Hepatocyte (in vitro differentiated cells): ENCODE results near the gene SPRYD3. TPM values are rescaled to one million over a fixed set of nuclear protein-coding genes. Genes with fewer than 3 reads are reported as not detected.

Experiments used
- DNase-seq: peaks from one replicate; pipeline ENCODE4 v3.0.0-alpha.2; 2016; ENCODE audit warnings: low spot score
- H2AFZ ChIP-seq: fragments of 200-600 bp; sonication (generic); 2 replicates; pipeline ENCODE4 v1.6.0; 2016; ENCODE audit warnings: antibody characterized with exemption, mild to moderate bottlenecking
- H3K27ac ChIP-seq: fragments of 200-600 bp; sonication (generic); 2 replicates; pipeline ENCODE4 v1.5.1; 2016; ENCODE audit warnings: mild to moderate bottlenecking
- H3K27me3 ChIP-seq: fragments of 200-600 bp; sonication (generic); 2 replicates; pipeline ENCODE4 v1.6.1; 2016
- H3K36me3 ChIP-seq: fragments of 200-600 bp; sonication (generic); replicated peaks from 2 replicates; pipeline ENCODE4 v1.5.1; 2016; ENCODE audit warnings: low read depth; ENCODE audit not compliant: insufficient read depth
- H3K4me1 ChIP-seq: fragments of 200-600 bp; sonication (generic); 2 replicates; pipeline ENCODE4 v1.5.1; 2016; ENCODE audit warnings: mild to moderate bottlenecking, moderate library complexity; ENCODE audit not compliant: insufficient read depth
- H3K4me2 ChIP-seq: fragments of 200-600 bp; sonication (generic); 2 replicates; pipeline ENCODE4 v1.6.0; 2016
- H3K4me3 ChIP-seq: fragments of 200-600 bp; sonication (generic); 2 replicates; pipeline ENCODE4 v1.5.1; 2016; ENCODE audit warnings: mild to moderate bottlenecking
- H3K79me2 ChIP-seq: fragments of 200-600 bp; sonication (generic); 2 replicates; pipeline ENCODE4 v1.6.0; 2017; ENCODE audit warnings: mild to moderate bottlenecking
- H3K9me2 ChIP-seq: fragments of 200-600 bp; sonication (generic); replicated peaks from 2 replicates; pipeline ENCODE4 v1.6.0; 2017; ENCODE audit warnings: mild to moderate bottlenecking; ENCODE audit not compliant: insufficient read depth
- H3K9me3 ChIP-seq: fragments of 200-600 bp; sonication (generic); 2 replicates; pipeline ENCODE4 v1.5.1; 2016; ENCODE audit warnings: low read depth, mild to moderate bottlenecking
- H4K20me1 ChIP-seq: fragments of 200-600 bp; sonication (generic); 2 replicates; pipeline ENCODE4 v1.6.0; 2016; ENCODE audit warnings: mild to moderate bottlenecking; ENCODE audit not compliant: insufficient read depth, poor library complexity, severe bottlenecking
- EZH2 ChIP-seq: fragments of 200-600 bp; sonication (generic); IDR thresholded peaks from 2 replicates; pipeline ENCODE4 v1.6.1; 2016; ENCODE audit warnings: antibody characterized with exemption, mild to moderate bottlenecking, borderline replicate concordance
- EZH2phosphoT487 ChIP-seq: fragments of 200-600 bp; sonication (generic); IDR thresholded peaks from one replicate; pipeline ENCODE4 v1.6.1; 2018; ENCODE audit warnings: antibody characterized with exemption, mild to moderate bottlenecking, low read depth, moderate library complexity; ENCODE audit not compliant: unreplicated experiment, severe bottlenecking
- WGBS: methylation state at CpG from one replicate; pipeline ENCODE4 v1.1.6; 2016; ENCODE audit warnings: low lambda C conversion rate; ENCODE audit errors: missing lambda C conversion rate; 5-methylcytosine and 5-hydroxymethylcytosine counted together
- polyA plus RNA-seq: library from polyadenylated mRNA; unstranded; fragments of >200 nt; fragmentation: Nextera tagmentation; extraction: Ambion mirVana; gene quantifications from 2 replicates; pipeline ENCODE4 v1.2.1, GENCODE V29; 2016
- total RNA-seq: library from RNA; depleted of rRNA; stranded (reverse); fragments of >200 nt; gene quantifications from 2 replicates; pipeline ENCODE4 v1.2.3, GENCODE V29; 2014
- TF ChIP-seq, protein P1 (sequence below): fragments of 200-600 bp; sonication (generic); IDR thresholded peaks from 2 replicates; pipeline ENCODE4 v1.5.1; 2016; ENCODE audit warnings: antibody characterized with exemption, mild to moderate bottlenecking; ENCODE audit not compliant: poor library complexity

Gene SPRYD3
- total and polyA plus RNA-seq, 2 experiments from 2014 or later, result 20.9 to 24.6 TPM

DNA sequence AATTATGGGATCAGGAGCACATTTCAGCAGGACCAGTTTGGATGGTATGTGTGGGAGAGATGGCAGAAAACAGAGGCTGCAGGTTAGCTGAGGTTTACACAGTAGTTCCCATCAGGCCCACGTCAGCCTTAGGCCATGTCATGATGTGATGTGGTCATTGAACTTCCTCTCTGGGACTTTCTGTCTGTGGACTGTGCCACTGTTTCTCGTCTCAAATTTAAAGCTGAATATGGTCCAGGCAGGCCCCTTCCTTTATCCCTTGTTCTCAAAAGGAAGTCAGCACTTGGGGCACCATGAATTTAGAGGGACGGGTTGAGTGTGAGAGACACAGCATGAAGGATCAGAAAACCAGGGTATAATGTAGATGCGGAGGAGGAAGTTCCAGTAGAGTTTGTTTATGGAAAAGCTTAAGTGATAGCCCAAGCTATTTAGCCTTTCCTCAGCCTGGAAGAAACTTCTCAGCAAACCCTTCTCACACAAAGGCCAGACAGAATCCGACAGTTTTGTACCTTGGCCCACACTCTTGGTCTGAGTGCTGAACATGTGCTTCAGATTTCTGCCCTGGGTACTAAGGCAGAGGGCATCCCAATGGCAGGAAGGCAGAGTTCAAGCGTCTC, 14.7 kb upstream of the SPRYD3 start:
- H3K79me2 ChIP-seq, result no peaks in the 10 kb centered on the region
- H2AFZ ChIP-seq, result no peak overlapping the region
- peak overlapping the region; percentile 75 for H3K27ac ChIP-seq
- no peak overlapping the region for H3K4me3 ChIP-seq
- no peak overlapping the region for H3K4me2 ChIP-seq
- TF ChIP-seq EZH2phosphoT487, result no peak
- TF ChIP-seq, protein P1, sequence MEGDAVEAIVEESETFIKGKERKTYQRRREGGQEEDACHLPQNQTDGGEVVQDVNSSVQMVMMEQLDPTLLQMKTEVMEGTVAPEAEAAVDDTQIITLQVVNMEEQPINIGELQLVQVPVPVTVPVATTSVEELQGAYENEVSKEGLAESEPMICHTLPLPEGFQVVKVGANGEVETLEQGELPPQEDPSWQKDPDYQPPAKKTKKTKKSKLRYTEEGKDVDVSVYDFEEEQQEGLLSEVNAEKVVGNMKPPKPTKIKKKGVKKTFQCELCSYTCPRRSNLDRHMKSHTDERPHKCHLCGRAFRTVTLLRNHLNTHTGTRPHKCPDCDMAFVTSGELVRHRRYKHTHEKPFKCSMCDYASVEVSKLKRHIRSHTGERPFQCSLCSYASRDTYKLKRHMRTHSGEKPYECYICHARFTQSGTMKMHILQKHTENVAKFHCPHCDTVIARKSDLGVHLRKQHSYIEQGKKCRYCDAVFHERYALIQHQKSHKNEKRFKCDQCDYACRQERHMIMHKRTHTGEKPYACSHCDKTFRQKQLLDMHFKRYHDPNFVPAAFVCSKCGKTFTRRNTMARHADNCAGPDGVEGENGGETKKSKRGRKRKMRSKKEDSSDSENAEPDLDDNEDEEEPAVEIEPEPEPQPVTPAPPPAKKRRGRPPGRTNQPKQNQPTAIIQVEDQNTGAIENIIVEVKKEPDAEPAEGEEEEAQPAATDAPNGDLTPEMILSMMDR, result no peak
- no peak for TF ChIP-seq EZH2
- no peaks in the 10 kb centered on the region for H3K9me3 ChIP-seq
- no peaks in the 10 kb centered on the region for H4K20me1 ChIP-seq
- no peak for DNase-seq
- no peaks in the 10 kb centered on the region for H3K27me3 ChIP-seq
- peaks cover 25% of the 10 kb centered on the region for H3K4me1 ChIP-seq
- H3K36me3 ChIP-seq, result no peaks in the 10 kb centered on the region
- H3K9me2 ChIP-seq, result no peaks in the 10 kb centered on the region
- 59% methylated on average over 6 of the region's 6 CpGs for WGBS

DNA sequence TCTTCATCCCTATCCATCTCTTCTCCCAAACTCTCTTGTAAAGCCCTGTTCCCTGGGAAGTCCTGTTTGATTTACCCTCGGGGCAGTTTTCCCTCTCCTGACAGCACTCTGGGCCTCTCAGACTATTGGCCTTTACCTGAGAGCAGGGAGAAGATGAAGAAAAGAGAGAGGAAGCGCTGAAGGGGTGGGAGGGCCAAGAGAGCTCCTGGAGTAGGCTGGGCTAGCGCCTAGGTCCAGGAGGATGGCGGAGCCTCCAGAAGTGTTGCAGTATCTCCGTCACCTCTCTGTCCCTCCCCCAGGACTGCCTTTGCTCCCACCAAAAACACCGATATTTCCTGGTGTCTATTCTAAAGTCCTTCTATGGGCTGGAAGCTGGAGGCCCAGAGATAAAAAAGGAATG, 12.6 kb upstream of the SPRYD3 start:
- Histone ChIP-seq H3K4me2 (no peak overlapping the region), H3K27me3 (no peaks in the 10 kb centered on the region), H2AFZ (no peak overlapping the region), H3K79me2 (no peaks in the 10 kb centered on the region), H4K20me1 (no peaks in the 10 kb centered on the region), H3K27ac (no peak overlapping the region), H3K9me3 (no peaks in the 10 kb centered on the region), H3K36me3 (no peaks in the 10 kb centered on the region), H3K4me1 (peaks cover 11% of the 10 kb centered on the region), H3K9me2 (no peaks in the 10 kb centered on the region), H3K4me3 (no peak overlapping the region)
- TF ChIP-seq EZH2 (no peak), EZH2phosphoT487 (no peak)
- TF ChIP-seq, protein P1, result no peak
- 78% methylated on average over 6 of the region's 6 CpGs for WGBS
- no peak for DNase-seq

DNA sequence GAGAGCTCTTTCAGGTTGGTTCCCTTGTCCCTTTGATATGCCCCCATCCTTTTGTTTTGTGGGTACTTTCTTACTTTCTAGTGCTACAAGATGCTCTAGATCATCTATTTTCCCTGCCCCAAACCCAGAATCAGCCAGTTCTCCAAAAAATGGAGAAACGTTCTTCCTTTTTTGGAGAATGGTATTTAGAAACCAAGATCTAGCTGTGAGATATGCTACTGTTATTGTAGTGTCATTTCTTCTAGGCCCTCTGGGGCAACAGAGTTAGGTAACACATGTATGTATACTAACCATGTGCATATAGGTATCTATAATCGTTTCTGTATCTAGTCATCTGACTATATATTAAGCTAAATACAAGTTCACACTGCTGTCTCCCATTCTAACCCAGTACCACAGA, 11.4 kb upstream of the SPRYD3 start:
- Histone ChIP-seq H3K9me2 (no peaks in the 10 kb centered on the region), H4K20me1 (no peaks in the 10 kb centered on the region), H3K4me3 (no peak overlapping the region), H2AFZ (no peak overlapping the region), H3K36me3 (no peaks in the 10 kb centered on the region), H3K79me2 (no peaks in the 10 kb centered on the region), H3K27ac (no peak overlapping the region), H3K27me3 (no peaks in the 10 kb centered on the region), H3K4me2 (no peak overlapping the region), H3K9me3 (no peaks in the 10 kb centered on the region), H3K4me1 (no peaks in the 10 kb centered on the region)
- WGBS, result 71% methylated on average over 2 of the region's 2 CpGs
- no peak for TF ChIP-seq EZH2
- TF ChIP-seq EZH2phosphoT487, result no peak
- TF ChIP-seq, protein P1, result no peak
- no peak for DNase-seq

DNA sequence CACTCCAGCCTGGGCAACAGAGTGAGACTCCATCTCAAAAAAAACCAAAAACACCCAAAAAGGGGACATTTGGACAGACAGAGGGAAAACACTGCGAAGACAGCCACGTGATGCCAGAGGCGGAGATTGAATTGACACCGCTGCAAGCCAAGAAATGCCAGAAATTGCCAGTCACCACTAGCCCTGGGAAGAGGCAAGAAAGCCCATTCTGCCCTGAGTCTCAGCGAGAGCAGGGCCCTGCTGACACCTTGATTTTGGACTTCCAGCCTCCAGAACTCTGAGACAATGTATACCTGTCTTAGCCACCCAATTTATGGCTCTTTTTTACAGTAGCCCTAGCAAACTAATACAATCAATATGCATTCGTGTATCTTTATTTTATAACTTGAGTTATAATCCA, 10.9 kb upstream of the SPRYD3 start:
- Histone ChIP-seq H3K79me2 (no peaks in the 10 kb centered on the region), H3K4me2 (no peak overlapping the region), H3K27ac (no peak overlapping the region), H3K9me2 (no peaks in the 10 kb centered on the region), H3K36me3 (no peaks in the 10 kb centered on the region), H2AFZ (no peak overlapping the region), H3K9me3 (no peaks in the 10 kb centered on the region), H3K4me1 (no peaks in the 10 kb centered on the region), H3K4me3 (no peak overlapping the region), H4K20me1 (no peaks in the 10 kb centered on the region), H3K27me3 (no peaks in the 10 kb centered on the region)
- WGBS, result 96% methylated on average over 6 of the region's 6 CpGs
- TF ChIP-seq EZH2 (no peak), EZH2phosphoT487 (no peak)
- TF ChIP-seq, protein P1, result no peak
- no peak for DNase-seq
